22Rv1 (cell line): Measurements from ENCODE around the gene AHCYL2.
"Not testable (repeated sequence)": the region's sequence is repeated elsewhere in the genome, so short reads cannot be mapped to it uniquely, and the experiment has no call there.

Source experiments
- H3K27ac ChIP-seq: fragments of 450-650 bp; 2 replicates; pipeline ENCODE4 v1.5.1; 2017
- ZFX ChIP-seq: fragments of 450-650 bp; IDR thresholded peaks from 2 replicates; pipeline ENCODE4 v1.6.1; 2017; ENCODE audit warnings: antibody characterized with exemption, borderline replicate concordance
- TF ChIP-seq, protein P1 (sequence below): fragments of 450-650 bp; IDR thresholded peaks from 2 replicates; pipeline ENCODE4 v1.5.1; 2017; ENCODE audit warnings: mild to moderate bottlenecking

The AHCYL2 gene

GRCh38 chr7:129240119-129240820, 15.4 kb downstream of the AHCYL2 start:
- no peak overlapping the region for H3K27ac ChIP-seq
- TF ChIP-seq, protein P1, sequence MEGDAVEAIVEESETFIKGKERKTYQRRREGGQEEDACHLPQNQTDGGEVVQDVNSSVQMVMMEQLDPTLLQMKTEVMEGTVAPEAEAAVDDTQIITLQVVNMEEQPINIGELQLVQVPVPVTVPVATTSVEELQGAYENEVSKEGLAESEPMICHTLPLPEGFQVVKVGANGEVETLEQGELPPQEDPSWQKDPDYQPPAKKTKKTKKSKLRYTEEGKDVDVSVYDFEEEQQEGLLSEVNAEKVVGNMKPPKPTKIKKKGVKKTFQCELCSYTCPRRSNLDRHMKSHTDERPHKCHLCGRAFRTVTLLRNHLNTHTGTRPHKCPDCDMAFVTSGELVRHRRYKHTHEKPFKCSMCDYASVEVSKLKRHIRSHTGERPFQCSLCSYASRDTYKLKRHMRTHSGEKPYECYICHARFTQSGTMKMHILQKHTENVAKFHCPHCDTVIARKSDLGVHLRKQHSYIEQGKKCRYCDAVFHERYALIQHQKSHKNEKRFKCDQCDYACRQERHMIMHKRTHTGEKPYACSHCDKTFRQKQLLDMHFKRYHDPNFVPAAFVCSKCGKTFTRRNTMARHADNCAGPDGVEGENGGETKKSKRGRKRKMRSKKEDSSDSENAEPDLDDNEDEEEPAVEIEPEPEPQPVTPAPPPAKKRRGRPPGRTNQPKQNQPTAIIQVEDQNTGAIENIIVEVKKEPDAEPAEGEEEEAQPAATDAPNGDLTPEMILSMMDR, result no peak
- TF ChIP-seq ZFX, result no peak

GRCh38 chr7:129244220-129244619, 19.4 kb downstream of the AHCYL2 start:
- no peak overlapping the region for H3K27ac ChIP-seq
- TF ChIP-seq, protein P1, result no peak
- no peak for TF ChIP-seq ZFX

DNA sequence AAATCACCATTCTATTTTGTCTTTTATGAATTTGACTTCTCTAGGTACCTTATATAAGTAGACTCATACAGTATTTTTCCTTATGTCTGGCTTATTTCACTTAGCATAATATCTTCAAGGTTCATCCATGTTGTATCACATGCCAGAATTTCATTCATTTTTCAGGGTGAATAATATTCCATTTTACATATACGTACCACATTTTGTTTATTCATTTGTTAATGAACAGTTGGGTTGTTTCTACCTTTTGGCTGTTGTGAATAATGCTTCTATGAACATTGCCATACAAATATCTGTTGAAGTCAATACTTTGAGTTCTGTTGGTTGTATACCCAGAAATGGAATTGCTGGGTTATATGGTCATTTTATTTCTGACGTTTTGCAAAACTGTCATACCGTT, 20.7 kb downstream of the AHCYL2 start:
- no peak overlapping the region for H3K27ac ChIP-seq
- no peak for TF ChIP-seq ZFX
- TF ChIP-seq, protein P1, result no peak

DNA sequence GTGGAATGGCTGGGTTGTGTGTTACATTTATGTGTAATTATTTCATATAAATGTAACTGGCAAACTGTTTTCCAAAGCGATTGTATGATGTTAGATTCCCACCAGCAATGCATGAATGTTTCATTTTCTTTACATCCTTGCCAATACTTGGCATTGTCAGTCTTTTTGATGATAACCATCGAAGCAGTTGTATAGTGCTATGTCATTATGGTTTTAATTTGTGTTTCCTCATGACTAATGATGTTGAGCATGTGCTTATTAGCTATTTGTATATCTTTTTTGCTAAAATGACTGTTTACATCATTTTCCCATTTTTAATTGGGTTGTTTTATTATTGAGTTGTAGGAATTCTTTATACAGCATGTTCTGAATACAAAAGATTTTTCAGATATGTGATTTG, 22.3 kb downstream of the AHCYL2 start:
- TF ChIP-seq ZFX, result no peak
- TF ChIP-seq, protein P1, result no peak
- H3K27ac ChIP-seq, result no peak overlapping the region

DNA sequence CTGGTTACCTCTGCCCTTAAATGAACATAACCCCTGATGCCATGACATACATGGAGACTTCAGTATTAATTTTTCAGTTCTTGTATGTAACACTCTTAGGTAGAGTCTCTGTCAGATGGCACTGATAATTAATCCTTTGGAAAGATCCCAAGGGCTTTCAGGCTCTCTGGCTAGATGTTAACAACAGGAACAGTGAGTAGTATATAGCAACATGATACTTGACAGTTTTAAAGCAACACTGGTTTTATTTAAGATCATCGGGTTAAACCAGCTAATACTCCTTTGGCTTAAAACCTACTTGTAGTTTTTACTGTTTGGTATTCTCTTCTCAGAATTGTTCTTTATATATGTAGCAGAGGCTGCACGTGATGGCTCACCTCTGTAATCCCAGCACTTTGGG, 27.3 kb downstream of the AHCYL2 start:
- TF ChIP-seq ZFX, result no peak
- TF ChIP-seq, protein P1, result no peak
- H3K27ac ChIP-seq, result no peak overlapping the region

GRCh38 chr7:129252603-129253002, 27.8 kb downstream of the AHCYL2 start:
- H3K27ac ChIP-seq, result not testable (repeated sequence)

DNA sequence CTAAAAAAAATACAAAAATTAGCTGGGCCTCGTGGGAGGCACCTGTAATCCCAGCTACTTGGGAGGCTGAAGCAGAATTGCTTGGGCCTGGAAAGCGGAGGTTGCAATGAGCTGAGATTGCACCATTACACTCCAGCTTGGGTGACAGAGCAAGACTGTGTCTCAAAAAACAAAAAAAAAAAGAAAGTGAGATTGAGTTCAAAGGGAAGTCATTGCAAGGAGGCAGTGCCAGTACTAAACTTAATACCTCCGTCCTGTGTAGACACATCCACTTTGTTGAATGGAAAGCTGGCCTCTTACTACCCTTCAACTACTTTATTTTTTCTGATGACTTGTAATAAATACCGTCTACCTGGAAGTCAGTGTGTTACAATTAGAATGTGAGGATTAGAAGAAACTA, 31.0 kb downstream of the AHCYL2 start:
- H3K27ac ChIP-seq, result no peak overlapping the region
- TF ChIP-seq ZFX, result no peak
- TF ChIP-seq, protein P1, result no peak

DNA sequence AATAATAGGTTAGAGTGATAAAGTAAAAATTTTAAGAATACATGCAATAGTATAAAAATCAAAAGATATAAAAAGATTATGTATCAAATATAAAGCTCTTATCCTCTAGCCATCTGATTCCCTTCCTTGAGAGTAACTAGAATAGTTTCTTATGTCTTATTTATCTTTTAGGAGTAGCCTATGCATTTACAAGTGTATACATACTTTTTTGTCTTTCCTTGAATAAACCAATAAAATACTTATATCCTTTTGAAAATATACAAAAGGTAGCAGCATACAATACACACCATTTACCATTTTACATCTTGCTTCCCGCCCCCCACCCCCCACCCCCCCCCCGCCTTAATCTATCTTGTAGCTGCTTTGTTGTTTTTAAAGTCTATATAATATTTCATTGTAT, 31.4 kb downstream of the AHCYL2 start:
- TF ChIP-seq, protein P1, result no peak
- TF ChIP-seq ZFX, result no peak
- H3K27ac ChIP-seq, result no peak overlapping the region
